HCT116 (cell line): Measurements from ENCODE around the gene AUTS2. TPM values are rescaled to one million over a fixed set of nuclear protein-coding genes. Genes with fewer than 3 reads are reported as not detected.

Experiments used
- ATAC-seq: fragments of 200-7000 bp; cut with Tn5 transposase; 2 replicates; pipeline ENCODE4 v1.9.1; 2020; ENCODE audit warnings: mild to moderate bottlenecking, moderate library complexity
- BruUV-seq: library from RNA; stranded (reverse); fragments of 400-500 nt; replicated peaks from 2 replicates; lab custom pipeline; 2021; lab: Mats Ljungman, UMichigan
- CTCF ChIA-PET: fragments of 300-600 bp; sonication (Branson Sonifier 250); formaldehyde crosslinking; loops from one replicate; lab custom pipeline; 2021; ENCODE audit warnings: antibody characterized with exemption; lab: Charles Lee
- POLR2A ChIA-PET: fragments of 300-600, 350-600 bp; sonication (Branson Sonifier 250); formaldehyde crosslinking; loops from one replicate; lab custom pipeline; 2021; ENCODE audit warnings: antibody characterized with exemption; lab: Charles Lee
- RAD21 ChIA-PET, 2 experiments: fragments of 300-600 bp; sonication (Branson Sonifier 250); formaldehyde crosslinking; loops; one replicate each; lab custom pipeline; 2023; ENCODE audit warnings: low total read pairs in 2 of 2; ENCODE audit not compliant: uncharacterized antibody in 2 of 2, unreplicated experiment in 2 of 2, low non-redundant PET in 1 of 2; lab: Charles Lee
- DNase-seq: peaks from one replicate; pipeline ENCODE4 v3.0.0-alpha.2; 2010; ENCODE audit warnings: low read depth, low spot score
- H2AFZ ChIP-seq: fragments of 200-600 bp; shearing (Covaris generic), sonication (generic); 2 replicates; pipeline ENCODE4 v1.6.1; 2017; ENCODE audit warnings: low read depth, mixed run types, mixed read lengths, antibody characterized with exemption, low read length; ENCODE audit not compliant: poor library complexity, severe bottlenecking
- H3K27ac ChIP-seq: 2 replicates; pipeline ENCODE4 v1.5.1; 2012; ENCODE audit warnings: low read depth, low read length
- H3K27me3 ChIP-seq: fragments of 200-600 bp; sonication (generic); 2 replicates; pipeline ENCODE4 v1.6.1; 2016; ENCODE audit warnings: mixed run types, low read length, mixed read lengths; ENCODE audit not compliant: insufficient read depth
- H3K36me3 ChIP-seq, 2 experiments: fragments of 200-500 bp in 1 of 2; fragments of 200-600 bp in 1 of 2; sonication (Bioruptor generic) in 1 of 2; sonication (generic) in 1 of 2; 2 replicates each; pipeline versions ENCODE4 v1.5.1 to v1.6.1; 2014 to 2016; ENCODE audit warnings: low read length in 2 of 2, inconsistent platforms in 1 of 2, mixed read lengths in 1 of 2, mixed run types in 1 of 2; ENCODE audit not compliant: insufficient read depth in 2 of 2, control insufficient read depth in 1 of 2
- H3K4me1 ChIP-seq, 2 experiments: fragments of 200-600 bp in 1 of 2; sonication (generic) in 1 of 2; 2 replicates each; pipeline versions ENCODE4 v1.5.1 to v1.6.1; 2012 to 2017; ENCODE audit warnings: low read length in 2 of 2, inconsistent platforms in 1 of 2, mild to moderate bottlenecking in 1 of 2, mixed read lengths in 1 of 2, mixed run types in 1 of 2, moderate library complexity in 1 of 2; ENCODE audit not compliant: insufficient read depth in 2 of 2, control insufficient read depth in 1 of 2
- H3K4me2 ChIP-seq: fragments of 200-600 bp; sonication (generic); 2 replicates; pipeline ENCODE4 v1.6.1; 2017; ENCODE audit warnings: mixed run types, low read length, mixed read lengths
- H3K4me3 ChIP-seq, 2 experiments: fragments of 200-600 bp in 1 of 2; sonication (generic) in 1 of 2; replicated peaks in 1 of 2; 2 replicates each; pipeline ENCODE4 v1.5.1; 2011 to 2016; ENCODE audit warnings: low read length in 2 of 2, control low read depth in 1 of 2, low read depth in 1 of 2, mild to moderate bottlenecking in 1 of 2, mixed read lengths in 1 of 2, mixed run types in 1 of 2
- H3K79me2 ChIP-seq: fragments of 200-600 bp; sonication (generic); 2 replicates; pipeline ENCODE4 v1.6.1; 2017; ENCODE audit warnings: mild to moderate bottlenecking, mixed run types, low read length, moderate library complexity, mixed read lengths; ENCODE audit not compliant: insufficient read depth
- H3K9ac ChIP-seq: fragments of 200-600 bp; sonication (generic); 2 replicates; pipeline ENCODE4 v1.6.1; 2016; ENCODE audit warnings: low read length, mixed read lengths
- H3K9me2 ChIP-seq: fragments of 200-600 bp; sonication (generic), shearing (Covaris generic); 2 replicates; pipeline ENCODE4 v1.6.1; 2017; ENCODE audit warnings: mixed run types, mild to moderate bottlenecking, moderate library complexity; ENCODE audit not compliant: insufficient read depth
- H3K9me3 ChIP-seq, 2 experiments: fragments of 200-500 bp in 1 of 2; fragments of 200-600 bp in 1 of 2; sonication (Bioruptor generic) in 1 of 2; sonication (generic) in 1 of 2; 2 replicates each; pipeline ENCODE4 v1.6.1; 2014 to 2017; ENCODE audit warnings: low read length in 2 of 2, mixed read lengths in 2 of 2, inconsistent platforms in 1 of 2, low read depth in 1 of 2, mild to moderate bottlenecking in 1 of 2, mixed run types in 1 of 2, moderate library complexity in 1 of 2; ENCODE audit not compliant: control insufficient read depth in 1 of 2, insufficient read depth in 1 of 2
- H4K20me1 ChIP-seq: fragments of 200-600 bp; sonication (generic), shearing (Covaris generic); 2 replicates; pipeline ENCODE4 v1.6.1; 2017; ENCODE audit warnings: mixed run types, mild to moderate bottlenecking, moderate library complexity; ENCODE audit not compliant: insufficient read depth
- ATF3 ChIP-seq: IDR thresholded peaks from 2 replicates; pipeline ENCODE4 v1.6.1; 2012
- CBX3 ChIP-seq: IDR thresholded peaks from 2 replicates; pipeline ENCODE4 v1.6.1; 2012; ENCODE audit warnings: low read depth
- CEBPB ChIP-seq: IDR thresholded peaks from 2 replicates; pipeline ENCODE4 v1.6.1; 2012; ENCODE audit warnings: low read depth
- ELF1 ChIP-seq: IDR thresholded peaks from 2 replicates; pipeline ENCODE4 v1.6.1; 2012; ENCODE audit warnings: low read depth, borderline replicate concordance
- EZH2phosphoT487 ChIP-seq: fragments of 200-600 bp; IDR thresholded peaks from 2 replicates; pipeline ENCODE4 v1.6.1; 2018; ENCODE audit warnings: antibody characterized with exemption, borderline replicate concordance
- FOSL1 ChIP-seq: IDR thresholded peaks from 2 replicates; pipeline ENCODE4 v1.6.1; 2012; ENCODE audit warnings: low read depth
- JUND ChIP-seq: IDR thresholded peaks from 2 replicates; pipeline ENCODE4 v1.6.1; 2012
- MAX ChIP-seq: IDR thresholded peaks from 2 replicates; pipeline ENCODE4 v1.6.1; 2012
- POLR2AphosphoS5 ChIP-seq: IDR thresholded peaks from 2 replicates; pipeline ENCODE4 v1.6.1; 2011; ENCODE audit warnings: mild to moderate bottlenecking, low read depth, low read length, moderate library complexity
- RAD21 ChIP-seq: IDR thresholded peaks from 2 replicates; pipeline ENCODE4 v1.6.1; 2012; ENCODE audit warnings: low read depth, mild to moderate bottlenecking
- SP1 ChIP-seq: IDR thresholded peaks from 2 replicates; pipeline ENCODE4 v1.6.1; 2012; ENCODE audit warnings: low read depth
- SRF ChIP-seq: IDR thresholded peaks from 2 replicates; pipeline ENCODE4 v1.6.1; 2012; ENCODE audit warnings: low read depth
- YY1 ChIP-seq: IDR thresholded peaks from 2 replicates; pipeline ENCODE4 v1.6.1; 2011; ENCODE audit warnings: low read length, low read depth, moderate library complexity, mild to moderate bottlenecking; ENCODE audit not compliant: insufficient replicate concordance; ENCODE audit errors: extremely low read depth
- ZBTB33 ChIP-seq: IDR thresholded peaks from 2 replicates; pipeline ENCODE4 v1.6.1; 2011; ENCODE audit warnings: mild to moderate bottlenecking, low read length, moderate library complexity; ENCODE audit not compliant: insufficient replicate concordance; ENCODE audit errors: extremely low read depth
- ZNF274 ChIP-seq: fragments of 200-500 bp; sonication (Bioruptor generic); IDR thresholded peaks from 2 replicates; pipeline ENCODE4 v1.6.1; 2014; ENCODE audit warnings: mild to moderate bottlenecking, low read depth, low read length, inconsistent platforms
- intact Hi-C: fragments of 100-400 bp; cut with micrococcal nuclease; formaldehyde crosslinking; loops from 2 replicates; pipeline ENCODE4 v1.10.0; 2022
- total RNA-seq: library from RNA; stranded (reverse); gene quantifications from one replicate; pipeline ENCODE4 v1.2.1, GENCODE V29; 2021; ENCODE audit not compliant: unreplicated experiment
- TF ChIP-seq, protein P1 (sequence below), 3 experiments: fragments of 200-600 bp in 1 of 3; sonication (generic) in 1 of 3; IDR thresholded peaks in 2 of 3; conservative IDR thresholded peaks in 1 of 3; 2 replicates each; pipeline ENCODE4 v1.5.1; 2012 to 2017; ENCODE audit warnings: low read depth in 2 of 3, low read length in 2 of 3, antibody characterized with exemption in 1 of 3, borderline replicate concordance in 1 of 3, control low read depth in 1 of 3, mild to moderate bottlenecking in 1 of 3, mixed read lengths in 1 of 3, mixed run types in 1 of 3, moderate library complexity in 1 of 3; ENCODE audit not compliant: insufficient read depth in 1 of 3

AUTS2 gene
- total RNA-seq, 1 experiment from 2014 or later, result 0.93 TPM

DNA sequence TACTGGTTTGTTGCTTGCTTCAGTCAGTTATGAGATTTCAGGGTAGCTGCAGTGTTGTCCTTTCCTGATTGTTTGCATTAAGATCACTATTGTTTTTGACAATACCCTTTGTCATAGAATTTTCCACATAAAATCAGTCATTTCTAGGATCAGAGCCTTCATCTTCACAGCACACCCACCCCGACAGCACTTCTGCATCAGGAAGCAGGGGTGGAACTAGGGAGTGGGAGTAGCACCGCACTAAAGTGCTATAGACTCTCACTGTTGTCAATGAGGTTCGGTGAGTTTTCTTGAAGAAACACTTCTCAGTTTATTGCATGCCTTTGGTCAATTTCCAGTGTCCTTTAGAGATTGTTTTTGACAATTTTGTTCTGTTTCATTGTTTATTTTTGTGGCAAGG, 632.5 kb downstream of the AUTS2 start:
- H3K9ac ChIP-seq, result no peak overlapping the region
- no peaks in the 10 kb centered on the region for H3K36me3 ChIP-seq
- no peak for ATAC-seq
- H3K4me3 ChIP-seq, result no peak overlapping the region
- intact Hi-C loops, result no loop called here
- H2AFZ ChIP-seq, result no peak overlapping the region
- no peak overlapping the region for H3K27ac ChIP-seq
- no peak for DNase-seq
- H3K4me1 ChIP-seq, result no peaks in the 10 kb centered on the region
- RAD21 ChIA-PET, result no interaction called here
- POLR2A ChIA-PET, result no interaction called here
- H3K9me3 ChIP-seq, result peaks cover 0 to 22% of the 10 kb centered on the region in 2 experiments; a peak in 3 of 4 replicates
- H3K79me2 ChIP-seq, result no peaks in the 10 kb centered on the region
- CTCF ChIA-PET, result no interaction called here
- H3K9me2 ChIP-seq, result no peaks in the 10 kb centered on the region
- no peak overlapping the region for H3K4me2 ChIP-seq
- no peak for TF ChIP-seq EZH2phosphoT487
- TF ChIP-seq ZBTB33, result no peak
- no peak for TF ChIP-seq YY1
- TF ChIP-seq ELF1, result no peak
- no peak for TF ChIP-seq ZNF274
- TF ChIP-seq JUND, result no peak
- no TSS peak for BruUV-seq
- no peaks in the 10 kb centered on the region for H3K27me3 ChIP-seq
- no peaks in the 10 kb centered on the region for H4K20me1 ChIP-seq

DNA sequence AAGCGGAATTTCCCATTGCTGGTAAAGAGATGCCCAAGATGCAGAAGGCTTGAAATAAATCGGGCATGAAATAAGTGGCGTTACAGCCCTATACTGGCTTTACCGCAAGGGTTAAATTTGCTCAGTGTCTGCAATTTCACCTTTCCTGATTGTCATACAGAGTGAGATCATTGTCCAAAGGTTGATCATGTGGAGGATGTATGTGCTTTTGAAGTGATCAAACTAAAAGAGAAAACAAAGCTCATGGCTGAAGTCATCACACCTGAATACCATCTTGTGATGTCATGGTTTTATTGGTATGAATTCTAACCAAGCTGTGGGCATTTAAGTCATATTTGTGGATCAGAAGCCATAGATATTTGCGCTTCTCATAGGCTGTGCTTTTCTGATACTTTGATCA, 635.5 kb downstream of the AUTS2 start:
- Histone ChIP-seq H3K4me2 (no peak overlapping the region), H3K4me3 (no peak overlapping the region), H2AFZ (no peak overlapping the region), H3K27me3 (no peaks in the 10 kb centered on the region), H3K9me3 (peaks cover 0 to 22% of the 10 kb centered on the region in 2 experiments; a peak in 2 of 4 replicates), H3K36me3 (no peaks in the 10 kb centered on the region), H3K9me2 (no peaks in the 10 kb centered on the region), H3K27ac (no peak overlapping the region), H3K9ac (no peak overlapping the region), H3K79me2 (no peaks in the 10 kb centered on the region), H4K20me1 (no peaks in the 10 kb centered on the region), H3K4me1 (no peaks in the 10 kb centered on the region)
- no TSS peak for BruUV-seq
- ATAC-seq (no peak), DNase-seq (no peak)
- intact Hi-C loops, result no loop called here
- ChIA-PET POLR2A (no interaction called here), CTCF (no interaction called here), RAD21 (no interaction called here)
- no peak for TF ChIP-seq CBX3
- TF ChIP-seq FOSL1, result no peak
- no peak for TF ChIP-seq MAX
- TF ChIP-seq ATF3, result no peak
- TF ChIP-seq SP1, result no peak
- no peak for TF ChIP-seq SRF
- TF ChIP-seq POLR2AphosphoS5, result no peak
- TF ChIP-seq EZH2phosphoT487, result no peak
- TF ChIP-seq RAD21, result no peak
- TF ChIP-seq, protein P1, sequence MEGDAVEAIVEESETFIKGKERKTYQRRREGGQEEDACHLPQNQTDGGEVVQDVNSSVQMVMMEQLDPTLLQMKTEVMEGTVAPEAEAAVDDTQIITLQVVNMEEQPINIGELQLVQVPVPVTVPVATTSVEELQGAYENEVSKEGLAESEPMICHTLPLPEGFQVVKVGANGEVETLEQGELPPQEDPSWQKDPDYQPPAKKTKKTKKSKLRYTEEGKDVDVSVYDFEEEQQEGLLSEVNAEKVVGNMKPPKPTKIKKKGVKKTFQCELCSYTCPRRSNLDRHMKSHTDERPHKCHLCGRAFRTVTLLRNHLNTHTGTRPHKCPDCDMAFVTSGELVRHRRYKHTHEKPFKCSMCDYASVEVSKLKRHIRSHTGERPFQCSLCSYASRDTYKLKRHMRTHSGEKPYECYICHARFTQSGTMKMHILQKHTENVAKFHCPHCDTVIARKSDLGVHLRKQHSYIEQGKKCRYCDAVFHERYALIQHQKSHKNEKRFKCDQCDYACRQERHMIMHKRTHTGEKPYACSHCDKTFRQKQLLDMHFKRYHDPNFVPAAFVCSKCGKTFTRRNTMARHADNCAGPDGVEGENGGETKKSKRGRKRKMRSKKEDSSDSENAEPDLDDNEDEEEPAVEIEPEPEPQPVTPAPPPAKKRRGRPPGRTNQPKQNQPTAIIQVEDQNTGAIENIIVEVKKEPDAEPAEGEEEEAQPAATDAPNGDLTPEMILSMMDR (IDR thresholded peaks at IDR 0.05 in 2 of 3, conservative IDR thresholded peaks at IDR 0.05 in 1 of 3; ENCODE audit: borderline replicate concordance in 1 of 3, insufficient read depth in 1 of 3, low read depth in 2 of 3, low read length in 2 of 3), result no peak
- TF ChIP-seq CEBPB, result no peak
- TF ChIP-seq ZNF274, result no peak
